Psoas muscle (tissue), 8 donors: Measurements from ENCODE around the gene SOCS3. TPM values are rescaled to one million over a fixed set of nuclear protein-coding genes. Genes with fewer than 3 reads are reported as not detected.

ENCODE experiments used
- ATAC-seq, 4 donors: fragments of 200-7000 bp; cut with Tn5 transposase; one replicate each; pipeline ENCODE4 v1.9.1; 2020; ENCODE audit warnings: moderate library complexity in 3 of 4, mild to moderate bottlenecking in 2 of 4
- DNase-seq, 2 donors: peaks; one replicate each; pipeline ENCODE4 v3.0.0-alpha.2; 2020
- H3K27ac ChIP-seq: fragments of 200-600 bp; one replicate; pipeline ENCODE4 v1.8.0; 2022
- H3K27me3 ChIP-seq, 3 donors: fragments of 200-600 bp in 1 of 3; one replicate each; pipeline versions ENCODE4 v1.6.1 to v1.8.0; 2013 to 2022; ENCODE audit warnings: low read length in 2 of 3, mild to moderate bottlenecking in 2 of 3, moderate library complexity in 1 of 3; ENCODE audit not compliant: insufficient read depth in 3 of 3
- H3K36me3 ChIP-seq, 2 donors: fragments of 200-600 bp in 1 of 2; one replicate each; pipeline versions ENCODE4 v1.6.1 to v1.8.0; 2013 to 2022; ENCODE audit warnings: low read depth in 1 of 2, mild to moderate bottlenecking in 1 of 2, moderate library complexity in 1 of 2; ENCODE audit not compliant: insufficient read depth in 1 of 2
- H3K4me1 ChIP-seq: fragments of 200-600 bp; one replicate; pipeline ENCODE4 v1.8.0; 2022
- H3K4me3 ChIP-seq: fragments of 200-600 bp; one replicate; pipeline ENCODE4 v1.8.0; 2022; ENCODE audit warnings: mild to moderate bottlenecking
- H3K9me3 ChIP-seq: fragments of 200-600 bp; one replicate; pipeline ENCODE4 v1.8.0; 2022
- CTCF ChIP-seq: fragments of 200-600 bp; IDR thresholded peaks from one replicate; pipeline ENCODE4 v1.8.0; 2022; ENCODE audit warnings: antibody characterized with exemption
- WGBS, 3 donors: extraction: QIAGEN DNeasy Blood & Tissue Kit; methylation state at CpG; one replicate each; pipeline versions ENCODE4 v1.1.6 to v1.1.7; 2013; 5-methylcytosine and 5-hydroxymethylcytosine counted together
- intact Hi-C, 2 donors: fragments of 100-400 bp; cut with DNase I; formaldehyde crosslinking; loops; one replicate each; pipeline versions ENCODE4 v1.11.0 to v1.14.2; 2022
- polyA plus RNA-seq, 3 donors: library from polyadenylated mRNA; stranded (reverse); fragments of 200-250 nt; gene quantifications; one replicate each; pipeline ENCODE4 v1.2.3, GENCODE V29; 2013
- total RNA-seq, 4 donors: library from RNA; stranded (reverse); fragmentation: NEBNext Ultra II Directional in 2 of 4; extraction: Animal tissue kit (Norgen Biotek cat#: 25700) in 2 of 4; gene quantifications; one replicate each; pipeline versions ENCODE4 v1.2.1 to v1.2.4, GENCODE V29; 2021 to 2023
- donor health status: healthy with polysubstance abuse.
- donor health status: DM: no; HTN: no; CAD: no; lungs with moderate emphysema.
- donor health status: Bipolar disorder and iron deficiency.
- donor health status: healthy.
- donor health status: DM: yes; HTN: yes; CAD: no.
- donor health status: DM: no; HTN: no; CAD: no.
- donor health status: DM: no; HTN: no; CAD: no.
- donor health status: DM: yes; HTN: yes; CAD: no.

The SOCS3 gene
- total and polyA plus RNA-seq, 7 donors = 5.3 to 43.5 (median 17.4) TPM

- peaks cover 56% of the 10 kb centered on the region for H3K4me1 ChIP-seq
- no peaks in the 10 kb centered on the region for H3K27me3 ChIP-seq
- peak overlapping the region; percentile 88 for H3K27ac ChIP-seq
- H3K36me3 ChIP-seq = peaks cover 0 to 28% of the 10 kb centered on the region in 2 donors
- 92 to 98% (median 93%) methylated on average over 8 of the region's 8 CpGs for WGBS, 3 donors
- no peaks in the 10 kb centered on the region for H3K9me3 ChIP-seq
- no peak for ATAC-seq
- H3K4me3 ChIP-seq = peak overlapping the region; percentile 61
- intact Hi-C loops = no loop called here
- no peak for TF ChIP-seq CTCF
- peak in 1 of 2 donors; percentile 29 for DNase-seq
These were observed 6.0 kb downstream of the SOCS3 start for GRCh38 chr17:78353834-78354233.

- DNase-seq = peak; percentile 98 to 99
- peak; percentile 58 to 82 (median 75) for ATAC-seq
- Histone ChIP-seq H3K9me3 (no peaks in the 10 kb centered on the region), H3K27ac (peak overlapping the region; percentile 88), H3K4me3 (no peak overlapping the region), H3K36me3 (peaks cover 0 to 5% of the 10 kb centered on the region in 2 donors), H3K4me1 (peaks cover 60% of the 10 kb centered on the region), H3K27me3 (no peaks in the 10 kb centered on the region)
- no peak for TF ChIP-seq CTCF
- intact Hi-C loops = no loop called here
- WGBS, 3 donors = 21 to 26% (median 22%) methylated on average over 15 to 16 of the region's 16 CpGs
These were observed 8.3 kb downstream of the SOCS3 start for GRCh38 chr17:78351449-78352006.

- ATAC-seq (no peak), DNase-seq (no peak)
- WGBS, 3 donors = 67 to 80% (median 77%) methylated on average over 4 of the region's 4 CpGs
- intact Hi-C loops = no loop called here
- no peak overlapping the region for H3K4me3 ChIP-seq
- H3K27ac ChIP-seq = no peak overlapping the region
- peaks cover 59% of the 10 kb centered on the region for H3K4me1 ChIP-seq
- no peaks in the 10 kb centered on the region for H3K27me3 ChIP-seq
- no peak for TF ChIP-seq CTCF
- H3K9me3 ChIP-seq = no peaks in the 10 kb centered on the region
- no peaks in the 10 kb centered on the region for H3K36me3 ChIP-seq
These were observed 9.8 kb downstream of the SOCS3 start for GRCh38 chr17:78349891-78350642.

- intact Hi-C loops = no loop called here
- DNase-seq (no peak), ATAC-seq (no peak)
- Histone ChIP-seq H3K27ac (no peak overlapping the region), H3K9me3 (no peaks in the 10 kb centered on the region), H3K36me3 (no peaks in the 10 kb centered on the region), H3K4me1 (peaks cover 68% of the 10 kb centered on the region), H3K4me3 (no peak overlapping the region), H3K27me3 (no peaks in the 10 kb centered on the region)
- WGBS, 3 donors = 80 to 89% (median 87%) methylated on average over 9 of the region's 9 CpGs
- no peak for TF ChIP-seq CTCF
These were observed 11.7 kb downstream of the SOCS3 start for GRCh38 chr17:78348055-78348770.
